ENCODE data around the gene GALNT12. TPM values are rescaled to one million over a fixed set of nuclear protein-coding genes. Genes with fewer than 3 reads are reported as not detected.

The GALNT12 gene
- total RNA-seq, 4 donors from 2014 or later, result 17.5 to 25.9 (median 21.1) TPM

DNA sequence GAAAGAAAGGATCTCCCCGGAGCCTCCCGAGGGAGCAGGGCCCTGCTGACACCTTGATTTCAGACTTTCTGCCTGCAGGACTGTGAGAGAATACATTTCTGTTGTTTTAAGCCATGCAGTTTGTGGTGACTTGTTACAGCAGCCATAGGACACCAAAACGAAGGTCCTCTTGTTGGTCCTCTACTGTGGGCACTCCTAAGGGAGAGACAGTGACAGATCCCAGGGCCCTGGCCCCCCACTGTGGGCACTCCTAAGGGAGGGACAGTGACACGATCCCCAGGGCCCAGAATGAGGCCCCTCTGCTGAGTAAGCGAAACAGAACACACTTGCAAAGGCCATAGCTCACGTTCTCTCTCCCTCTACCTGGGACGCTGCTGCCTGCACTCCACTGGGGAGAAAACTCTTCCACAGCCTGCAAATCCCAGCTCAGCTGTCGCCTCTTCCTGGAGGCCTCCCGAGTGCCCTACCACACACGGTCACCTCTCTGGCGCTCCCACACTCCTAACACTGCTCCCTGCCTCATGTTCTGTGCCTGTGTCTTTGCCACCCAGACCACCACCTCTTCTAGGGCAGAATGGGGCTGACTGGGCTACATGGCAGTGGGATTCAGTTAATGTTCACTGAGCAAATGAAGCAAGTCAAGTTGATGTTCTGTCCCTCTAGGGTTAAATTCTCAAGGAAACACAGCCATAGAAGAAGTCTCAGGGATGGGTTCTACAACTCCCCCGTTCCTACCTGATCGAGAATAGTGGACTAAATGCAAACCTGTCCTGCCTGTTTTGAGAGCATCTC, 34.9 kb upstream of the GALNT12 start:
- no peak for DNase-seq
- H3K9me3 ChIP-seq, result no peaks in the 10 kb centered on the region
- TF ChIP-seq POLR2A (IDR thresholded peaks at IDR 0.05), result no peak
- TF ChIP-seq, protein P1, sequence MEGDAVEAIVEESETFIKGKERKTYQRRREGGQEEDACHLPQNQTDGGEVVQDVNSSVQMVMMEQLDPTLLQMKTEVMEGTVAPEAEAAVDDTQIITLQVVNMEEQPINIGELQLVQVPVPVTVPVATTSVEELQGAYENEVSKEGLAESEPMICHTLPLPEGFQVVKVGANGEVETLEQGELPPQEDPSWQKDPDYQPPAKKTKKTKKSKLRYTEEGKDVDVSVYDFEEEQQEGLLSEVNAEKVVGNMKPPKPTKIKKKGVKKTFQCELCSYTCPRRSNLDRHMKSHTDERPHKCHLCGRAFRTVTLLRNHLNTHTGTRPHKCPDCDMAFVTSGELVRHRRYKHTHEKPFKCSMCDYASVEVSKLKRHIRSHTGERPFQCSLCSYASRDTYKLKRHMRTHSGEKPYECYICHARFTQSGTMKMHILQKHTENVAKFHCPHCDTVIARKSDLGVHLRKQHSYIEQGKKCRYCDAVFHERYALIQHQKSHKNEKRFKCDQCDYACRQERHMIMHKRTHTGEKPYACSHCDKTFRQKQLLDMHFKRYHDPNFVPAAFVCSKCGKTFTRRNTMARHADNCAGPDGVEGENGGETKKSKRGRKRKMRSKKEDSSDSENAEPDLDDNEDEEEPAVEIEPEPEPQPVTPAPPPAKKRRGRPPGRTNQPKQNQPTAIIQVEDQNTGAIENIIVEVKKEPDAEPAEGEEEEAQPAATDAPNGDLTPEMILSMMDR (IDR thresholded peaks at IDR 0.05), result no peak
- no peaks in the 10 kb centered on the region for H3K4me1 ChIP-seq
- peaks cover 5 to 87% (median 10%) of the 10 kb centered on the region in 3 donors for H3K36me3 ChIP-seq
- no peaks in the 10 kb centered on the region for H3K27me3 ChIP-seq
- H3K27ac ChIP-seq, result no peak overlapping the region
- 88 to 93% methylated on average over 12 to 13 of the region's 13 CpGs for WGBS, 2 donors
- intact Hi-C loops (cut with DNase I), result no loop called here
- no peak overlapping the region for H3K4me3 ChIP-seq

DNA sequence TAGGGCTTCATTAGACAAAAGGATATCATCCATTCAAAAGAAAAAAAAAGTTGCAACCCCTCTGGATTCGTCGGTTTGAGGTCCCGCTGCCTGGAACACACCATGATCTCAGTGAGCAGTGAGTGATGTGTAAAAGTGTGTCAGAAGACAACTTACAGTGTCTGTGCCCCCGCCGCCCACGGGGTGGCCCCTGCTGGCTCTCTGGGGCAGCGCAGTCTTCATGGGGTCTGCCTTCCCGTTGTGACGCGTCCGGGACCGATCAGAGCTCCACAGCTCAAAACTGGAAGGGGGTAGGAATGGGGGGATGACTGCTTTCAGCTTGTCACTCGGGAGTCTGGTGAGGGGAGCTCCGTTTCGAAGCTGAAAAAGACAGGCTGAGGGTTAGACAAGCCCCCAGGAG, 33.7 kb upstream of the GALNT12 start:
- Histone ChIP-seq H3K27ac (no peak overlapping the region), H3K27me3 (no peaks in the 10 kb centered on the region), H3K36me3 (peaks cover 5 to 85% (median 10%) of the 10 kb centered on the region in 3 donors), H3K9me3 (no peaks in the 10 kb centered on the region), H3K4me1 (peaks cover 0 to 2% (median 0%) of the 10 kb centered on the region in 3 donors), H3K4me3 (no peak overlapping the region)
- intact Hi-C loops (cut with DNase I), result no loop called here
- WGBS, 2 donors, result 91 to 92% methylated on average over 11 to 15 of the region's 15 CpGs
- DNase-seq, result no peak
- TF ChIP-seq, protein P1 (IDR thresholded peaks at IDR 0.05), result no peak
- TF ChIP-seq POLR2A (IDR thresholded peaks at IDR 0.05), result no peak

GRCh38 chr9:98774746-98775145, 32.7 kb upstream of the GALNT12 start:
- H3K27me3 ChIP-seq, result no peaks in the 10 kb centered on the region
- WGBS, 2 donors, result 83 to 93% methylated on average over 1 to 3 of the region's 9 CpGs
- peaks cover 5 to 75% (median 10%) of the 10 kb centered on the region in 3 donors for H3K36me3 ChIP-seq
- DNase-seq, result no peak
- intact Hi-C loops (cut with DNase I), result no loop called here
- no peak overlapping the region for H3K4me3 ChIP-seq
- no peak for TF ChIP-seq POLR2A (IDR thresholded peaks at IDR 0.05)
- TF ChIP-seq, protein P1 (IDR thresholded peaks at IDR 0.05), result peak in 5 of 6 experiments; percentile 9 to 55 (median 19)
- H3K9me3 ChIP-seq, result no peaks in the 10 kb centered on the region
- no peak overlapping the region for H3K27ac ChIP-seq
- peaks cover 0 to 8% (median 0%) of the 10 kb centered on the region in 3 donors for H3K4me1 ChIP-seq

DNA sequence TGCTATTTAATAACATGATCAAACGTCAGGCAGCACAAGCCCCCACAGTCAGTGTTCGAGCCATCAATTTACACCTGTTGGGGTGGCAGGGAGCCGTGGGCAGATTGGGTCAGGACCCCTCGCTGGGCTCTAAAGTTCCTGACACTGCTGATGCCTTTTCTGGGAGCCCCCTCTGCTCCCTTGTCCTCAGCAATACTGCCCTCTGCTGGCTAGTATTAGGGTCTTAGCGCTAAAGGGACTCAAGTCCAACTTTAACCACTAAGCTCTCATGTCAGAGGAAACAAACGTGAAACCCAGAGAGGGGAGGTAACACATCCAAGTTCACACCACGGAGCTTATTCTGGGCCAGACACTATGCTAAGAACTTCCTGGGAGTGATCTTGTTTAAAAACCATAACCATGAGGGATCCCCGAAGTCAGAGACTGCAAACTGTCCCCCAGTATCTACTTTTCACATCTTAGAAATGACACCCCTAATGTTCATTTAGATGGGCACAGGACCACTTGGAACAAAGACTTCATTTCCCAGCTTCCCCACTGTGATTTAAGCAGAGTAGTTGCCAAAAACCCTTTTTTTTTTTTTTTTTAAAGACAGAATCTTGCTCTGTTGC, 31.5 kb upstream of the GALNT12 start:
- Histone ChIP-seq H3K27ac (no peak overlapping the region), H3K9me3 (no peaks in the 10 kb centered on the region), H3K4me3 (no peak overlapping the region), H3K36me3 (peaks cover 5 to 69% (median 10%) of the 10 kb centered on the region in 3 donors), H3K27me3 (no peaks in the 10 kb centered on the region), H3K4me1 (peaks cover 0 to 8% (median 0%) of the 10 kb centered on the region in 3 donors)
- intact Hi-C loops (cut with DNase I), result no loop called here
- TF ChIP-seq POLR2A (IDR thresholded peaks at IDR 0.05), result no peak
- TF ChIP-seq, protein P1 (IDR thresholded peaks at IDR 0.05), result peak; percentile 25 to 55 (median 43)
- no peak for DNase-seq
- WGBS, 2 donors, result 40 to 42% methylated on average over 7 to 8 of the region's 8 CpGs

- H3K27me3 ChIP-seq, result no peaks in the 10 kb centered on the region
- no peak for DNase-seq
- peaks cover 0 to 20% (median 0%) of the 10 kb centered on the region in 3 donors for H3K4me1 ChIP-seq
- H3K9me3 ChIP-seq, result no peaks in the 10 kb centered on the region
- no peak overlapping the region for H3K27ac ChIP-seq
- H3K36me3 ChIP-seq, result peaks cover 0 to 66% (median 7%) of the 10 kb centered on the region in 3 donors
- intact Hi-C loops (cut with DNase I), result no loop called here
- TF ChIP-seq POLR2A (IDR thresholded peaks at IDR 0.05), result no peak
- TF ChIP-seq, protein P1 (IDR thresholded peaks at IDR 0.05), result no peak
- 91 to 94% methylated on average over 4 of the region's 4 CpGs for WGBS, 2 donors
- no peak overlapping the region for H3K4me3 ChIP-seq
Observed at GRCh38 chr9:98777618-98778017, 29.9 kb upstream of the GALNT12 start.

Measured in esophagus squamous epithelium (tissue), 5 donors.